ENCODE data around the gene PRR12. TPM values are rescaled to one million over a fixed set of nuclear protein-coding genes. Genes with fewer than 3 reads are reported as not detected.

Gene PRR12
- total RNA-seq, 1 donor from 2014 or later, result 64.5 TPM

DNA sequence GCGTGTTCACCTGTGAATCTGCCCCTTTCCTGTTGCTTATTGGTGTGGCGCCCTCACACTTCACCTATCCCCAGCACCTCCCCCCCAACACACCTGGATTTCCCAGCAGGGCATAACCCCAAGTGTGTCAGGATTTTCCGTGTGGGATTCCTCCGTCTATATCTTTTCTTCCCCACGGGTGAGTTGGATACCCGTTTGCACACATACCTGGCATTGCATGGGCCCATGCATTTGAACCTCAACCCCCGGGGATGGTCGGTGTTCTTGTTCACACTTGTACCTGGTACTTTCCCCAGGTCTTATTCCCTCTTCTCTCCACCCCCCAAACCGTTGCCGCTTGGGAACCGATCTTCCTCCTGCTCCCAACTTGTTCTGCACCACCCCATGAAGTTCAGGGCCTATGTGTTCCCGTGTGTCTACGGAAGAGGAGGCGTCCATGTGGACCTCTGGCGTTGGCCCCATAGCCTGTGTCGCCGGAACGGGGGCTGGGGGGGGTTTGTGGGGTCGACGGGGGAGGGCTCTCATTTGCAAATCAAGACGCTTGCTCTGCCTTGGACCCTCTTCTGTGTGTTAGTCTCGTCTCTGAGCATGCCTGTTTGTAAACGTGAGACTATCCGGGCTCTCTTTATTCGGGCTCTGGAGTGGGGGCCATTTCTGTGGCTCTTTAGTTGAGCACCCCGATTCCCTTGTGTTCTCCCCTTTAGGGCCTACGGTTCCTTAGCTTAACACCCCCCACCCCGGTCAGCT, 1.7 kb downstream of the PRR12 start:
- no peak for DNase-seq (ENCODE audit: low spot score, unreplicated experiment)

DNA sequence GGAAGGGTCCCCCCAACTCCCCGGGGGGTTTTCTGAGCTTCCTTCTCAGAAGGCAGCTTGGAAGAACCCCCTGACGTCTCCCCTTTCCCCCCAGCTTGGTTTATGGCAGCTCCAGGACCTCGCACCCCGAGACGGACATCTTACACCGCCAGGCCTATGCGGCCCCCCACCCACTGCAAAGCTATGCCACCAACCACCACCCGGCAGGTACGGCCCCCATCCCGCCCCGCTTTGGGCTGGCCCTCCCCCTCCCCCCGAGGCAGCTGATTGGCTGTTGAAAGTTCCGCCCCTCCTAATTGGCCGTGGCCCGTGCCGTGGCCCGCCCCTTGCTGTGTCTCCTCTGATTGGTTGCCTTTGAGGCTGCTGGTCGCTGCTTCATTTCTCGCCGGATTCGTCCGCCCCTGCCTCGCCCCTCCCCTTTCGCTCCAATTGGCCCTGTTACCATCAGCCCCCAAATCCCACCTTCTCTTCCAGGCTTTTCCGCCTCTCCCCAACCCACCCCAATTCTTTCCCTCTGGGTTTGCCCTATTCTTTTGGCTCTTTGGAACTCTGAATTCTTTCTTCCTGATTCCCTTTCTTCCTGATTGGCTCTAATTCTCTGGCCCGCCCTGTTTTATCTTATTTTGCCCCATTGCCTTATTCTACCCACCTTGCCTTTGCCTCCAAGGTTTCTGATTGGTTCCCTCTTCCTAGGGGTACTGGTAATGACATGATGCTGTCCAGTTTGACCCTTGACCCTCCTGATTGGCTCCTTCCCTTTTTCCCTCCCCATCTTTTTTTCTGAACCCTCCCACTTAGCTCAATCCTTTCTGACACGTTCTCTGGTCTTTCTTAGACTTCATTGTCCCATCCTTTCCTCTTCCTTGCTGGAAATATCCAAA, 2.5 kb downstream of the PRR12 start:
- peak overlapping the region; percentile 95 for H3K27ac Mint-ChIP-seq
- H3K36me3 Mint-ChIP-seq (ENCODE audit: insufficient read depth), result peaks cover 10% of the 10 kb centered on the region
- H3K27me3 Mint-ChIP-seq, result no peaks in the 10 kb centered on the region
- peaks cover 17% of the 10 kb centered on the region for H3K4me1 Mint-ChIP-seq (ENCODE audit: low read depth)
- DNase-seq (ENCODE audit: low spot score, unreplicated experiment), result peak; percentile 86
- H3K4me3 Mint-ChIP-seq (ENCODE audit: low read depth), result peak overlapping the region; percentile 89
- TF ChIP-seq, protein P1, sequence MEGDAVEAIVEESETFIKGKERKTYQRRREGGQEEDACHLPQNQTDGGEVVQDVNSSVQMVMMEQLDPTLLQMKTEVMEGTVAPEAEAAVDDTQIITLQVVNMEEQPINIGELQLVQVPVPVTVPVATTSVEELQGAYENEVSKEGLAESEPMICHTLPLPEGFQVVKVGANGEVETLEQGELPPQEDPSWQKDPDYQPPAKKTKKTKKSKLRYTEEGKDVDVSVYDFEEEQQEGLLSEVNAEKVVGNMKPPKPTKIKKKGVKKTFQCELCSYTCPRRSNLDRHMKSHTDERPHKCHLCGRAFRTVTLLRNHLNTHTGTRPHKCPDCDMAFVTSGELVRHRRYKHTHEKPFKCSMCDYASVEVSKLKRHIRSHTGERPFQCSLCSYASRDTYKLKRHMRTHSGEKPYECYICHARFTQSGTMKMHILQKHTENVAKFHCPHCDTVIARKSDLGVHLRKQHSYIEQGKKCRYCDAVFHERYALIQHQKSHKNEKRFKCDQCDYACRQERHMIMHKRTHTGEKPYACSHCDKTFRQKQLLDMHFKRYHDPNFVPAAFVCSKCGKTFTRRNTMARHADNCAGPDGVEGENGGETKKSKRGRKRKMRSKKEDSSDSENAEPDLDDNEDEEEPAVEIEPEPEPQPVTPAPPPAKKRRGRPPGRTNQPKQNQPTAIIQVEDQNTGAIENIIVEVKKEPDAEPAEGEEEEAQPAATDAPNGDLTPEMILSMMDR (IDR thresholded peaks at IDR 0.05; ENCODE audit: unreplicated experiment), result no peak
- H3K9me3 Mint-ChIP-seq (ENCODE audit: low read depth), result no peaks in the 10 kb centered on the region

More for the DNA sequence above, 1.7 kb downstream of the PRR12 start:
- Mint-ChIP-seq H3K4me1 (ENCODE audit: low read depth) (peaks cover 17% of the 10 kb centered on the region), H3K36me3 (ENCODE audit: insufficient read depth) (peaks cover 9% of the 10 kb centered on the region), H3K4me3 (ENCODE audit: low read depth) (peak overlapping the region; percentile 89), H3K27me3 (no peaks in the 10 kb centered on the region), H3K27ac (peak overlapping the region; percentile 95), H3K9me3 (ENCODE audit: low read depth) (no peaks in the 10 kb centered on the region)
- TF ChIP-seq, protein P1 (IDR thresholded peaks at IDR 0.05; ENCODE audit: unreplicated experiment), result no peak

DNA sequence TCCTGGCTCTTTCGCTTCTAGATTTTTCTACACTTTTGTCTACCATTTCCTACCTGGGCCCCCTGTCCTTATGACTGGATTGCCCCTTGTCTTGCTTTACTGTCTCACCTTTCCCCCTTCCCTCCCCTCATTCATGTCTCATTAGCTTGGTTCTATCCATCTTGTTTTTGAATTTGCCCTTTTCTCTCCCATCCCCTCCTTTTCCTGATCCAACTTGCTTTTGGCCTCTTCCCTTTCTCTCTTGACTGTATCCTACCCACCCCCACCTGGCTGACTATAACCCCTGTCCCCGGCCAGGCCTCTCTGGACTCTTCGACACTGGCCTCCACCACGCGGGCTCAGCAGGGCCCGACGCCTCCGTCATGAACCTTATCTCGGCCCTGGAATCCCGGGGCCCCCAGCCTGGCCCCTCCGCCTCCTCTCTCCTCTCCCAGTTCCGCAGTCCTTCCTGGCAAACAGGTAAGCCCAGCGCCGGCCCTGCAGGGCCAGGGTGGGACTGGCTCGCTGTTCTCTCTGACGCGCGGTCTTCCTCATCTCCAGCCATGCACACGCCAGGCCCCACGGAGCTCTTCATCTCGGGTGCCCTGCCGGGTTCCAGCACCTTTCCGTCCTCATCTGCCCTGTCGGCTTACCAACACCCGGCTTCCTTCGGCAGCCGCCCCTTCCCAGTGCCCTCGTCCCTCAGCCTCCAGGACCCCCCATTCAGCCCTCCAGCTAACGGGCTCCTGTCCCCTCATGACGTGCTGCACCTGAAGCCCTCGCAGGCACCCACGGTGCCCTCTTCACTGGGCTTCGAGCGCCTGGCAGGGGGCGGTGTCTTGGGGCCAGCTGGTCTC, 3.4 kb downstream of the PRR12 start:
- Mint-ChIP-seq H3K27me3 (no peaks in the 10 kb centered on the region), H3K4me1 (ENCODE audit: low read depth) (peaks cover 17% of the 10 kb centered on the region), H3K9me3 (ENCODE audit: low read depth) (no peaks in the 10 kb centered on the region), H3K36me3 (ENCODE audit: insufficient read depth) (peaks cover 13% of the 10 kb centered on the region), H3K27ac (peak overlapping the region; percentile 95), H3K4me3 (ENCODE audit: low read depth) (peak overlapping the region; percentile 89)
- no peak for DNase-seq (ENCODE audit: low spot score, unreplicated experiment)
- TF ChIP-seq, protein P1 (IDR thresholded peaks at IDR 0.05; ENCODE audit: unreplicated experiment), result no peak

DNA sequence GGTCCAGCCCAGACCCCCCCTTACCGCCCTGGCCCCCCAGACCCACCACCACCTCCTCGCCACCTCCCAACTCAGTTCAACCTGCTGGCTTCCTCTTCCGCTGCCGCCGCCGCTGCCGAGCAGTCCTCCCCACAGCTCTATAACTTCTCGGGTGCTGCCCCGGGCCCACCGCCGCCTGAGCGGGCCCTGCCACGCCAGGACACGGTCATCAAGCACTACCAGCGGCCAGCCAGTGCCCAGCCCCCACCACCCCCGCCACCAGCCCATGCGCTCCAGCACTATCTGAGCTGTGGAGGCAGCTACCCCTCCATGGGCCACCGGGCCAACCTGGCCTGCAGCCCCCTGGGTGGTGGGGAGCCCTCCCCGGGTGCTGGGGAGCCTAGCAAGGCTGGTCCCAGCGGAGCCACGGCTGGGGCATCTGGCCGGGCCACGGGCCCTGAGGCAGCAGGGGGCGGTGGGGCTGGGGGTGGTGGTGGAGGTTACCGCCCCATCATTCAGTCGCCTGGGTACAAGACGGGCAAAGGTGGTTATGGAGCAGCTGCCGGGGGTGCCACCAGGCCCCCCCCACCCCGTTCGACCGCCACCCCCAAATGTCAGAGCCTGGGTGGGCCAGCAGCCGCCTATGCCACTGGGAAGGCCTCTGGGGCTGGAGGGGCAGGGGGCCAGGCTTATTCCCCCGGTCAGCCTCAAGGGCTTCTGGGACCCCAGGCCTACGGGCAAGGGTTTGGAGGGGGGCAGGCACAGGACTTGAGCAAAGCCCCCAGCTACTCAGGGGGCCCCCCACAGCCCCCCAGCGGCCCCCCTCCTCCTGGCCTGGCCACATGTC, 4.2 kb downstream of the PRR12 start:
- H3K9me3 Mint-ChIP-seq (ENCODE audit: low read depth), result no peaks in the 10 kb centered on the region
- no peak for DNase-seq (ENCODE audit: low spot score, unreplicated experiment)
- no peaks in the 10 kb centered on the region for H3K27me3 Mint-ChIP-seq
- H3K4me1 Mint-ChIP-seq (ENCODE audit: low read depth), result peaks cover 15% of the 10 kb centered on the region
- H3K4me3 Mint-ChIP-seq (ENCODE audit: low read depth), result no peak overlapping the region
- peaks cover 14% of the 10 kb centered on the region for H3K36me3 Mint-ChIP-seq (ENCODE audit: insufficient read depth)
- TF ChIP-seq, protein P1 (IDR thresholded peaks at IDR 0.05; ENCODE audit: unreplicated experiment), result no peak
- no peak overlapping the region for H3K27ac Mint-ChIP-seq
